Hepatocyte (in vitro differentiated cells): ENCODE results near the gene ERAP2.

Experiments
- CTCF ChIP-seq: fragments of 200-600 bp; sonication (generic); IDR thresholded peaks from 2 replicates; pipeline ENCODE4 v1.5.1; 2016; ENCODE audit warnings: antibody characterized with exemption, mild to moderate bottlenecking; ENCODE audit not compliant: poor library complexity
- EZH2 ChIP-seq: fragments of 200-600 bp; sonication (generic); IDR thresholded peaks from 2 replicates; pipeline ENCODE4 v1.6.1; 2016; ENCODE audit warnings: antibody characterized with exemption, mild to moderate bottlenecking, borderline replicate concordance

- no peak for TF ChIP-seq EZH2
- no peak for TF ChIP-seq CTCF
Observed at GRCh38 chr5:96859375-96859774, 16.9 kb upstream of the ERAP2 start.
